ENCODE results near the gene NCKAP1. TPM values are rescaled to one million over a fixed set of nuclear protein-coding genes. Genes with fewer than 3 reads are reported as not detected.

NCKAP1 gene
- total RNA-seq, 6 experiments from 2014 or later = 115 to 160 (median 146) TPM

DNA sequence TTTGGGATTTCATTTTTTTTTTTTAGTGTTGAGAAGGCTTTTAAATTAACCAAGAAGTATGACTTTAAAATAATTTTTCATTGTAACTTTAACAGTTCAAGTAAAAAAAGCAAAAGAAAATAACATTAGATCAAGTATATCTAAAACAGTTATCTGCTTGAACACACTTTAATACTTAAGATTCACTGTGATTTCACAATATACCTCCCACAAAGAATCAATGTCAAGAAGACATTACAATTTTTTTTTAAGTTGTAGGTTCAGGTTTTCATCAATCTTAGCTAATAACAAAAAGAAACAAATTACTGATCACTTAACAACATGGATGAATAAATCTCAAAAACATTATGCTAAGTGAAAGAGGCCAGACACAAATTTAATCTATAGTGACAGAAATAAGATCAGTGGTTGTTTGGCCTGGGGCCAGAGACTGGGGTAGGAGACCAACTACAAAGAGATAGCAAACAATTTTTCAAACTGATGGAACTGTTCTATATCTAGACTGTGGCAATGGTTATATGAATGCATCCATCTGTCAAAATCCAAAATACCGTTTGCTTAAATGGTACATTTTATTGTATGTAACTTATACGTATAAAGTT, 97.0 kb downstream of the NCKAP1 start:
- H3K27ac Mint-ChIP-seq = no peak overlapping the region
- H3K36me3 Mint-ChIP-seq (ENCODE audit: low read depth) = peaks cover 42% of the 10 kb centered on the region
- no peak for TF ChIP-seq CTCF (IDR thresholded peaks at IDR 0.05)
- no peaks in the 10 kb centered on the region; the same call in 1 of the 2 replicates for H3K27me3 Mint-ChIP-seq (ENCODE audit: insufficient read depth)
- H3K9me3 Mint-ChIP-seq = no peaks in the 10 kb centered on the region
- peaks cover 22% of the 10 kb centered on the region for H3K4me1 Mint-ChIP-seq (ENCODE audit: low read depth)
- DNase-seq = no peak
- H3K4me3 Mint-ChIP-seq = no peak overlapping the region

GRCh38 chr2:182937870-182938269, 100.4 kb downstream of the NCKAP1 start:
- peaks cover 21% of the 10 kb centered on the region for H3K4me1 Mint-ChIP-seq (ENCODE audit: low read depth)
- H3K4me3 Mint-ChIP-seq = no peak overlapping the region
- H3K27me3 Mint-ChIP-seq (ENCODE audit: insufficient read depth) = no peaks in the 10 kb centered on the region; the same call in 1 of the 2 replicates
- DNase-seq = no peak
- H3K36me3 Mint-ChIP-seq (ENCODE audit: low read depth) = peaks cover 36% of the 10 kb centered on the region
- no peak for TF ChIP-seq CTCF (IDR thresholded peaks at IDR 0.05)
- H3K27ac Mint-ChIP-seq = no peak overlapping the region
- H3K9me3 Mint-ChIP-seq = no peaks in the 10 kb centered on the region

DNA sequence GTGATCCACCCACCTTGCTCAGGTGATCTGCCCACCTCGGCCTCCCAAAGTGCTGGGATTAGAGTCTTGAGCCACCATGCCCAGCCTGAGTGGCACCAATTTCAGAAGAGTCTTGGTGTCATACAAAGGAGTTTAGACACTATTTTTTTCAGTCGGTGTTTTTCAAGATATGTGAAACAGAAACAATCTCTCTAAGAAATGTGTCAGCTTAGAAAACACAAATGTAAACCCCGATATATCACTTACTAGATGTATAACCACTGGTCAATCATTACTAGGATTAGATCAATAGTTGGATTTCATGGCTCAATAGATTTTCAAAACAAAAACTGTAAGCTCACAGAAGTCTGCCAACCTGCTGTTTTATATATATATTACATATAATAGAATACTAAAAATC, 104.6 kb downstream of the NCKAP1 start:
- Mint-ChIP-seq H3K27me3 (ENCODE audit: insufficient read depth) (no peaks in the 10 kb centered on the region), H3K9me3 (no peaks in the 10 kb centered on the region), H3K4me3 (no peak overlapping the region), H3K36me3 (ENCODE audit: low read depth) (peaks cover 19% of the 10 kb centered on the region), H3K4me1 (ENCODE audit: low read depth) (peaks cover 16% of the 10 kb centered on the region), H3K27ac (no peak overlapping the region)
- no peak for DNase-seq
- TF ChIP-seq CTCF (IDR thresholded peaks at IDR 0.05) = no peak

DNA sequence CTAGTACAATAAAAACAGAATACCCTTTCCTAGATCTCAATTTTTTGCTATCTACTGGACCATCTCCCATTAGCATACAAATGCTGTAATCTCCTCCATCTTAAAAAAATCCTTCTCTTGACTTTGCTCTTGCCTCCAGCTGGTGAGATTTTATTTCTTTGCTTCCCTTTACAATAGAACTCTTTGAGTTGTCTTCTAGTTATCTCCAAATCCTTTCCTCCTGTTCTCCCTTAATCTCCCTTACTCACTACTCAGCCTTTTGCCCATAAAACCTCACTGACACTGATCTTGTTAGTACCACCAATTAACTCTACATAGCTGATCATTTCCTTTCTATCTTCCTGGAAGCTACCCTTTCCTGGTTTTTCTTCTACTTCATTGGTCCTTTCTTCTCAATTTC, 108.3 kb downstream of the NCKAP1 start:
- no peaks in the 10 kb centered on the region for H3K27me3 Mint-ChIP-seq (ENCODE audit: insufficient read depth)
- no peaks in the 10 kb centered on the region for H3K9me3 Mint-ChIP-seq
- H3K36me3 Mint-ChIP-seq (ENCODE audit: low read depth) = peaks cover 26% of the 10 kb centered on the region
- DNase-seq = no peak
- peak overlapping the region; percentile 11; the same call in 1 of the 2 replicates for H3K27ac Mint-ChIP-seq
- H3K4me1 Mint-ChIP-seq (ENCODE audit: low read depth) = peaks cover 10% of the 10 kb centered on the region
- H3K4me3 Mint-ChIP-seq = no peak overlapping the region
- TF ChIP-seq CTCF (IDR thresholded peaks at IDR 0.05) = no peak

DNA sequence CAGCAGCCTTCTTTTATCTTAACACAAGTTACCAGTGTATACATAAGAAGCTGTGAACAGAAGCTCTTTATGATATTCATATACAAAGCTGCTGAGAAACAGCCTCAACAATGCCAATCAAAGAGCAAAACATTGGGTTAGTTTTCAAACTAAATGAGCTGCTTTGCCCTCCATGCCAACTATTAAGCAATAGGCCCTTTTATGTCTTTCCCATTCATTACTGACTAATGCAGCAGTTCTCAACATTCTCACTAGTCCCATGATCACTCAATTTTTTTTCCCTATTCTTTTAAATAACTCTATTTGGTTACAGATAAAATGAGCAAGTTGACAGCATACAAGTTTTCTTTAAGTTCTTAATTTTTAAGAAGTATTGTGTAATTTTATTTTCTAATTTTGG, 114.0 kb downstream of the NCKAP1 start:
- DNase-seq = no peak
- H3K36me3 Mint-ChIP-seq (ENCODE audit: low read depth) = peaks cover 38% of the 10 kb centered on the region
- no peaks in the 10 kb centered on the region for H3K27me3 Mint-ChIP-seq (ENCODE audit: insufficient read depth)
- H3K9me3 Mint-ChIP-seq = no peaks in the 10 kb centered on the region
- TF ChIP-seq CTCF (IDR thresholded peaks at IDR 0.05) = no peak
- no peak overlapping the region; the same call in 1 of the 2 replicates for H3K27ac Mint-ChIP-seq
- H3K4me3 Mint-ChIP-seq = no peak overlapping the region
- peaks cover 10% of the 10 kb centered on the region; the same call in 1 of the 2 replicates for H3K4me1 Mint-ChIP-seq (ENCODE audit: low read depth)
